Stimulated activated CD4-positive, alpha-beta T cell treated with anti-CD3 and anti-CD28 coated beads, Interleukin-12 subunit alpha, Interleukin-12 subunit beta, amount 100 ng/mL, for 4 hours (primary cell): Measurements from ENCODE around the gene FTSJ3.
"Not testable (repeated sequence)": the region's sequence is repeated elsewhere in the genome, so short reads cannot be mapped to it uniquely, and the experiment has no call there.

Experiments used
- DNase-seq: peaks from one replicate; pipeline ENCODE4 v3.0.0-alpha.2; 2020

Gene FTSJ3

DNA sequence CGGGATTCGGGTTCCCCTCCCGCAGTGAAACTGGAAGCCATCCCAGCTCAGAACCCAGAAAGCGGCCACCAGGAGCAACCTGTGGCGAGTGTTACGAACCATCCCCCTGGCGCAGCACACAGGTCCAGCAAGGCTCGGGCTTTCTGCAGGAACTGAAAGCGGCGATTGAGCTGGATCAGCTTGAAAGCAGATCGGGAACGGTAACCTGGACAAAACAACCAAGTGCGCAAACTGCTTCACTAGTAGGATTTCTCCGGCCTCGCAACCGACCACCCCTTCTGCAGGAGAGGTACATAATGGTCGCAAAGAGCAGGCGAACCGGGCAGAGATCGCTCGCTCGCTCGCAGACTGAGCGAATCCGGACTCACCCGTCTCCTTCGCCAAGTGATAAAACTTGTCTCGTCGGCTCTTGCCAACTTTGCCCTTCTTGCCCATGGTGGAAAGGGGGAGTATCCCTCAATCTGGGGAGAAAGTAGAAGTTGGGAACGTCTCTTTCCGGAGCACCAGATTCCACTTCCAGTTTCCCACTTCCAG lies 928 bp downstream of the FTSJ3 start:
- no peak for DNase-seq

DNA sequence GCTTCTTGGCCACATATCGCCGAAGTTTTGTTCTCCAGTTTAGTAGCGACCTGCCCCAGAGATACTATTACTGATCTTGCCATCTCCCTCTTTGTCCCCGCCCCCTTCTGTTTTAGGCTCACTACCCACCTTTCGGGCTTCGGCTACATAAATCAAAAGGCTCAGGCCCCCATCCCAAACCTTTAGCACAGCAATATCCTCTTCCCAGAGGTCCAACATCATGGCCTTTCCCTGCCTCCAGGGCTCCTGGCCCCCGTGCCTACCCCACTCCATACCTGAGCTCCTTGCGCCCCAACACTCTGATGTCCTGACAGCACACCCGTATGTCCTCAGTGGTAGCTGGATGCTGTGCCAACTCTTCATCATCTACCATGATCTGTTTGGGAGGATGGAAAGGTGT lies 3.1 kb downstream of the FTSJ3 start:
- DNase-seq, result no peak

DNA sequence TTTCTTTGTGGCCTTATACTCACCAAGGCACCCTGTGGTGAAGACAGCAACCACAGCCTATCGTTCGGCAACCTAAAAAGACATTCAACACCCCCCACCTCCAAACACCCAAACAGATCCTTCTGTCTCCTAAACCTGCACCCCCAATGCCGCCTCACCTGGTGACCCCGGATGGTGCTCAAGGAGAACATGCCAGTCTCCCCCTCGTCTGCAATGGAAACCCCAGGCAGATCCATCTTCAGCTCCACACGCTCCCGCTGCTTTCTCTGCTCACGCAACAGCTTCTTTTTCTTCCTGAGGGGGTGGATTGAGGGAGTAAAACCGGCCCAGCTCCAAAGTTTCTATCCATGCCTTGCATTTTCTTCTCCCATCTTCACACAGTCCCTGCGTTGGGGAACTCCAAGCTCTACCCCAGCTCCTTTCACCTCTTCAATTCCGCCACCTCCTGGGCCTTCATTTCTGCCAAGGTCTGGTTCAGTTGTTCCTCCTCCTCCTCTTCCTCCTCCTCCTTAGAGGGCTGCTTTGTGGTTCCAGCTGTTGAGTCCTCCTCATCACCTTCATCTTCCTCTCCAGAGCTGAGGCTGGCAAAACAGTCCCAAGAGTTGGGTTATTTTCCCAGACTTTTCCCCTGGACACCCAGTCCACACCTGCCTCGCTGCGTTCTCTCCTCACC lies 3.7 kb downstream of the FTSJ3 start:
- no peak for DNase-seq

DNA sequence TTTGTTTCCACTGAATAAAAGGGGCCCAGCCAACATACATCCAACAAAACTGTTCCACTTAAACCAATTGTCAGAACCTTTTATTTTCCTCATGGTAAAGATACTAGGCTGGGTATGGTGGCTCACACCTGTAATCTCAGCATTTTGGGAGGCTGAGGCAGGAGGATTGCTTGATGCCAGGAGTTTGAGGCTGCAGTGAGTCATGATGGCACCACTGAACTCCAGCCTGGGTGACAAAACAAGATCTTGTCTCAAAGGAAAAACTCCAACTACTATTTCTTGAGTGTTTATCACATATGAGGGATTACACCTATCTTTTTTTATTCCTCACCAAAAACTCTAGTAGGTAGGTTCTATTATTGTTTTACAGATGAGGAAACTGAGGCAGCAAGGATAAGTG lies 4.9 kb downstream of the FTSJ3 start:
- no peak for DNase-seq

DNA sequence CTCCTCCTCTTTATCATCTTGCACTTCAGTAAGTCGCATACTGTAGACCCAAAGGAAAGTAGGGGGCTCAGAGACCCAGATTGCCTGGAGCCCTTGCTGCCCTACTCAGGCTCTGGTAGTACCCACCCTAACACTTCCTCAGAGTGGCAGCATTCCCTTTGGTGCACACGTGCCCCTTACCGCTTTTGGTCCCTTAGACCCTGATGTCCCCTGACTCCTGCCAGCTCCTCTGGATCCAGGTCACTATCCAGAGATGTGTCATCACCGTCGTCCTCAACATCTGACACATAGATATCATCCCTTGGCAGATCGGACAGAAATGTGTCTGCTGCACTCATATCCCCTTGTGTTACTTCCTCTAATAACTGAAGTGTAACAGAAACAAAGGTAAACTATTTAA lies 5.7 kb downstream of the FTSJ3 start:
- no peak for DNase-seq

DNA sequence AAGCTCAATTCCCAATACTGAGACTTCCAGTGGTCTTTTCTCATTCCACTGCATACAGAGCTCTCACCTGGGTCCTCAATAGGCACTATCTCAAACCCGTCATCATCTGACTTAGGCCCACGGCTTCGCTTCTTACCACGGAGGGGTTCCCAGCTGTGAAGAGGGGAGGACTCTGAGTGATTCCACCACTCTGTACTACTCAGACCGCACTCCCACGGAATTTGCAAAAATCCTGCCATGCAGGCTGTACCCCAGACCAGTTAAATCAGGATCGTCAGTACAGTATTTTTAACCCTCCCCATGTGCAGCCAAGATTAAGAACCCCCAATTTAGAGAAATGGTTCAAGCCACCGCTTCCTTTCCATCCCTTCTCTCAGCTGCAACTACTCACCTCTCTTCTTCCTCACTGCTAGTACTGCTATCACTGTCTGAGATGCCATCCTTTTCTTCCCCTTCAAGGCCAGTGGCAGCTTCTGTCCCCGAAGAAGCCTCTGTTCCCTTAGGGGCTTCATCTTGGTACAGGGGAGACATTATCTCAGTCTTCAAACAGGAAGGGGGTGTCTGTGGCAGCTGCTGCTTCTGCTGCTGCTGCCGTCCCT lies 6.4 kb downstream of the FTSJ3 start:
- no peak for DNase-seq

DNA sequence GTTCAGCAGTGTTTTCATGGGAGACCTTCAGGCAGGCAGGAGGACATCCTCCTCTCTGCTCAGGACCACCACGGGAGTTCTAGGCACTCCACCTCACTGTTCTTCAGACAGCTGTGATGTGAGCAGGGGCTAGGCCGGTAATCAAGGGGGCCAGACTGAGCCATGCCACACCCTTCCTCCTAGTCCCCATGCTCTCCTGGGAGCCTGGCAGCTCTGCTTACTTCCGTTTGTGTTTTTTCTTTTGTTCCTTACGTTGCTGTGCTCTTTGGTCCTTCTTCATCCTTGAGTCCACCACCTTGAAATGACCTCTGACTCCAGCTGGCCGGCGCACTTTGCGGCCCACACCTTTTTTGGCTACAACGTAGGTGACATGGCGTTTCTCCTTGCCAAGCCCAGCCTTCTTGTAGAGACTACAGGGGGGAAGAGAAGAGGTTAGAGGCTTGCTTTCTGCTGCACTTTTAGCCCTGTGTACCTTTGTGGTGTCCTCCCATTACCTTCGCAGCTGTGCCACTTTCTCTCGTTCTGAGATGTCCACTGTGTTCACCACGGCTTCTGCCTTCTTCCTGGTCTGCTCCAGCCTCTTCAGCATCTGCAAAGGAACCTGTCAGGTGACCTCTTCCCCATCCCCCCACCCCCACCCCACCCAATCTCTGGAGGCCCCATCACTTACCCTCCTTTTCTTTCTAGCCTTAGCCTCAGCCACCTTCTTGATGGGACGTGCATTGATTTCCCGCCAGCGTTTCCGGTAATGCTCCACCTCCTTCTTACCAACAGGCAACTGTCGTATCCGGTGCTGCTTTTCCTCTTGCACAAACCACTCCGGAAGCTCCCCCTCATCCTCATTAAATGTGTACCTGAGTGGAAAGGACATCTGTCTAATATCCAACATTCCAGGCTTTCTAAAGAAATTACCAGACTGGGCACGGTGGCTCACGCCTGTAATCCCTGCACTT lies 7.6 kb downstream of the FTSJ3 start:
- no peak for DNase-seq

DNA sequence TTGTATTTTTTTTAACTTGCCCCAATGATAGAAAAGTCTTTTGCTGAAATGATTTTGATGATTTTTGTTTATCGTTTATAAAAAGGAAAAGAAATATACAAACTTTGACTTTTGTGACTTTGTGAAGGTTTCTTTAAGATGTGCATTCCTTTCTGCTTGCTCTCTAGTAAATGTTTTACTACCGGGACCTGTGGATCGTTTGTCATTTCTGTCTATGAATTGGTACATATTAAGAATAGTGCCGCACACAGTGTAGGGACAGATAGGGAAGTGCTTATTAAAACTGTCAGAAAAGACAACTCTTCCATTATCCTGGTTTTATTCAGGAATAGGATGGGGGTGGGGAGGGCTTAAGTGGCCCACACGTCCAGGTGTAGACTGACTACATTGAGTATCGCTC lies 8.3 kb downstream of the FTSJ3 start:
- no peak for DNase-seq

DNA sequence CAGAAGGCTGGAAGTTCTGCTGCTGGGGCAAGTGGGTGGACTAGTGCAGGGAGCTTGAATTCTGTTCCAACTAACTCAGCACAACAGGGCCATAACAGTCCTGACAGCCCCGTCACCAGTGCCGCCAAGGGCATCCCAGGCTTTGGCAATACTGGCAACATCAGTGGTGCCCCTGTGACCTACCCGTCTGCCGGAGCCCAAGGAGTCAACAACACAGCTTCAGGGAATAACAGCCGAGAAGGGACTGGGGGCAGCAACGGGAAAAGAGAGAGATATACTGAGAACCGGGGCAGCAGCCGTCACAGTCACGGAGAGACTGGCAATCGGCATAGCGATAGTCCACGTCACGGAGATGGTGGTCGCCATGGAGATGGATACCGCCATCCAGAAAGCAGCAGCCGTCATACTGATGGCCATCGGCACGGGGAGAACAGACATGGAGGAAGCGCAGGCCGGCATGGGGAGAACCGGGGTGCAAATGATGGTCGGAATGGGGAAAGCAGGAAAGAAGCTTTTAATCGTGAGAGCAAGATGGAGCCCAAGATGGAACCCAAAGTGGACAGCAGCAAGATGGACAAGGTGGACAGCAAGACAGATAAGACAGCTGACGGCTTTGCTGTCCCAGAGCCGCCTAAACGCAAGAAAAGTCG lies 9.6 kb downstream of the FTSJ3 start:
- DNase-seq, result no peak

DNA sequence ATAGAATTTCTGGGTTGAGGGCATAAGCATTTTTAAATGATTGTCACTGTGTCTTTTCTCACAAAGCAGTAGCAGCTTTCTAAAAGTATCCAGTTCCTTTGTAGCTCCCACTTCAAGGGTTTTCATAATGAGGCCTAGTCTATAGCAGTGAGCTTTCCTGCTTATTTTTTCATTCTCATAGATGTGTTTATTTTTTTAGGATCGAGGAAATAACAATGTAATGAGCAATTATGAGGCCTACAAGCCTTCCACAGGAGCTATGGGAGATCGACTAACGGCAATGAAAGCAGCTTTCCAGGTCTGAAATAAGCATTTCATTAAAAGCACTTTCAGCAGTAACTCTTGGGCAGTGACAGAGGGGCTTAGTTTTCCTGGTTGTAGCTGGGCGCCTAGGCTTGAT lies 10.8 kb downstream of the FTSJ3 start:
- no peak for DNase-seq

DNA sequence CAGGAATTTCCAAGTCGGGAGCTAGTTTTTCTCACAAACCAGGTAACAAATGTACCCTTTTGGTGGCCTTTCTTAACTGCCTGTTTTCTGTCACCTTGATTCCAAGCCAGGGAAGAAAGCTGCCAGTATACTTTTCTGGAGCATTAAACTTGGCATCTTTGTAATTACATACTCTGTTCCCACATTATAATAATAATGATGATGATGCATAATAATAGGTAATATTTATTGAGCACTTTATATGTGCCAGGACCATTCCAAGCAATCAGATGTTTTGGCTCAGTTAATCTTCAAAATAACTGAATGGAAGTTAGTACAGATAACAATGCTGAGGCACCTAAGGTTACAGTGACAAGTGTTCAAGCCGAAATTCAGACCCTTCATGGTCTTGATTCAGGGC lies 11.3 kb downstream of the FTSJ3 start:
- DNase-seq, result no peak

DNA sequence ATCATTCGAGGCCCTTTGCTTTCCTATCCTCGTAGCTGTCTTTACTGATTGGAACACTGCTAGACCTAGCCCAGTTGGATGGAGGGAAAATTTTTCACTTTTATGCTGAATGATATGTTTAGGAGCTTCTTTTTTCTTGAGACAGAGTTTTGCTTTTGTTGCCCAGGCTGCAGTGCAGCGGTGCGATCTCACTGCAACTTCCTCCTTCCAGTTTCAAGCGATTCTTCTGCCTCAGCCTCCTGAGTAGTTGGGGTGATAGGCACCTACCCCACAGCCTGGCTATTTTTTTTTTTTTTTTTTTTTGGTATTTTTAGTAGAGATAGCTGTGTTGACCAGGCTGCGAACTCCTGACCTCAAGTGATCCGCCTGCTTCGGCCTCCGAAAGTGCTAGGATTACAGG lies 17.5 kb downstream of the FTSJ3 start:
- no peak for DNase-seq

DNA sequence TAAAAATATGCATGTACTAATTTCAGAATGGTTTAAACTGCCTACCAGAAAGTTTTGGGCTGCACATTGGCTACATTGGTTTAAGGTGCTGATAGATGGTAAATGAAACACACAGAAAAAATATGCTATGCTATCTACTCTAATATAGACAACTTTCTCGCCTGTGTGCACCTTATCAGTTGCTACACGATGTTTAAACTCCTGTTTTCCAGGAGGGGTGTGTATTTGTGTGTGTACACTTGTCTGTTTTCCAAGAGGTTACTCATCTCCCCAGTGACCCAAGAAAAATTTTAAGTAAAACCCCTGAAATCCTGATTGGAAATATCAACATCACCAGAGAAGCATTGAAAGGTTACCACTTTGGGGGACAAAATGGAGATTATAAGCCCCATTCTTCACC lies 21.9 kb downstream of the FTSJ3 start:
- DNase-seq, result no peak

DNA sequence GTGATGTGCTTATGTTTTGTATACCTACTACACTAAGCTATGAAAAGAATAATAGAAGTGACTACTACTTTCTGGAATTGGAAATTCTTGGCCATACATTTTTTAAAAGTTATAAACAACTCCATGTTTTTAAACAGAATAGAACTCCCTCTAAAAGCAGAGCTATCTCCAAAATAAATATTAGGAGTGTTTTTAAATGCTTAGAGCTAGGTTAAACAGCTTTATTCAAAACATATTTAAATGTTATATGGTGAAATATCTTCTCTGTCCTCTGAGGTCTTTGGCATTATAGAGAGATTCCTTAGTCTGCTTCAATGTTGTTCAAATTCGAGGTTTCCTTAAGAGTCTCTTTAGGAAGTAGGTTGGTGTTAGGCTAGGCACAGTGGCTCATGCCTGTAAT lies 23.1 kb downstream of the FTSJ3 start:
- no peak for DNase-seq

DNA sequence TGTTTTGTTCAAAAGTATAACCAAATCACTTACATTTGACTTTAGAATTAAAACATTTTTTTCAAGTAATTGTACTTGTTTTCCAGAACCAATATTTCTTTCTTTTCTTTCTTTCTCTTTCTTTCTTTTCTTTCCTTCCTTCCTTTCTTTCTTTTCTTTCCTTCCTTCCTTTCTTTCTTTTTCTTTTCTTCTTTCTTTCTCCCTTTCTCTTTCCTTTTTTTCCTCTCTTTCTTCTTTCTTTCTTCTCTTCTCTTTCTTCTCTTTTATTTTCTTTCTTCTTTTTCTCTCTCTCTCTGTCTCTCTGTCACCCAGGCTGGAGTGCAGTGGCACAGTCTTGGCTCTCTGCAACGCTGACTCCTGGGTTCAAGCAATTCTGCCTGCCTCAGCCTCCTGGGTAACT lies 26.7 kb downstream of the FTSJ3 start:
- DNase-seq, result no peak

DNA sequence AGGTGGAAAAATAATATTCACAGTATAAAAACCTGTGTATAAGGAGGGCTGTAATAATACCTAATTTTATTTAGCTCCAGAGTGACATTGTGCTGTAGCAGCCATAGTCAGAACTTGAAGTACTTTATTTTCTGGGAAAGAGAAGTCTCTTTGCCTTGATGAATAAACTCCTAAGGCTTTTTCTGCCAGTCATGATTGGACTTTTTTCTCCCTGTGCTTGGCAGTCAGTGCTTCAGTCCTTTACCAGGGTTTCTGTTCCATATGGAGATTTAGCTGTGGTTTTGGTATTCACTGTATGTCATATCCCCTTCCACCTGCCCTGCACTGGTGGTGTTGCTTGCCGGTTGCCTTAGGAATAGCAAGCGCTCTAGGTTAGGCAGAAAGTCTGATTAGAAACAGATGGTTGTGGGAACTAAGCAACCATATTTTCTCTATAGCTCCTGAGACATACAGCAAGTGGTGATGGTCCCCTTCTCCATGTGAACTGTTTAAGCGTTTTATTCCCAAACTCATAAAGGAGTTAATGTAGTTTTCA lies 28.8 kb downstream of the FTSJ3 start:
- DNase-seq, result no peak

DNA sequence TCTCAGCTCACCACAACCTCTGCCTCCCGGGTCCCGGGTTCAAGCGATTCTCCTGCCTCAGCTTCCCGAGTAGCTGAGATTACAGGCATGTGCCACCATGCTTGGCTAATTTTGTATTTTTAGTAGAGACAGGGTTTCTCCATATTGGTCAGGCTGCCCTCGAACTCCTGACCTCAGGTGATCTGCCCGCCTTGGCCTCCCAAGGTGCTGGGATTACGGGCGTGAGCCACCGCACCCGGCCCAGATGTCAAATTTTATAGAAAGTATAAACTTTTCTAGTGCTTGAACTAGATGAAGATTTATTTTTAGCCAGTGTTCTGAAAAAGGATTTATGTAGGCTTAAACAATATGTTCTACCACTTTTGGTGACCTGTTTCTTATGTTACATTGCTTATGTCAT lies 31.1 kb downstream of the FTSJ3 start:
- DNase-seq, result not testable (repeated sequence)

DNA sequence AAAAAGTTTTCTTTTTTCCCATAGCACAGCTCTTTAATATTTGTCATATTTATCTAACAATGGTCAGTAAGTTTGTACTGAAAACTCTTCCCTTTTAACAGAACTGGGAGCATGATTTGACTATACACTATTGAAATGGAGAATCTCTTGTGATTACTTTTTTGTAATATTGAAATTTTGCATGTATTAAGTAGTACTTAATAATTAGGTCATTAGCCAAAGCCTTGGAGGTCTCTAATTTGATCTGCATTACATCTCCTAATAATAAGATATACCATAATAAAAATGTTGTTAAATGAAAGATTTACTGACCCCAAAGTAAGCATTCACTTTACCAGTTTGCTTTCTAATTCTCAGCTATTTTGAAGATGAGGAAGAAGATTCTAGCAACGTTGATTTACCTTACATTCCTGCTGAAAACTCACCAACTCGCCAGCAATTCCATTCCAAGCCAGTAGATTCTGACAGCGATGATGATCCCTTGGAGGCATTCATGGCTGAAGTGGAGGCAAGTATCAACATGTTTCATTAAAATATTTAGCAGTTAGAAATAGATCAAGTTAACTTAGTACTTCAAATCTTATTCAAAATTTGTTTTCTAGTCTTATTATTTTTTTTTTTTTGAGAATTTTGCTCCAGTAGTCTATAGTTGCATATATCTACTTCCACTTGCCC lies 35.3 kb downstream of the FTSJ3 start:
- DNase-seq, result no peak

DNA sequence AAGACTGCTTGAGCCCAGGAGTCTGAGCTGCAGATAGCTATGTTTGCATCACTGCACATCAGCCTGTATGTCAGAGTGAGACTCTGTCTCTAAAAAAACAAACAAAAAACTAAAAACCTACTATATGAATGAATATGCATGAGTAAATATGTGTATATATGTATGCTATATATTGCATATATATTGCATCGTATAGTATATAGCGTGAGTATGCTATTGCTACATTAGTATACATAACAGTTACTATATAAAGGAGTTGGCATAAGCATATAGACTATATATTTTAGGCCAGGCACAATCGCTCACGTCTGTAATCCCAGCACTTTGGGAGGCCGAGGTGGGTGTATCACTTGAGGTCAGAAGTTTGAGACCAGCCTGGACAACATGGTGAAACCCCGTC lies 37.4 kb downstream of the FTSJ3 start:
- DNase-seq, result no peak

DNA sequence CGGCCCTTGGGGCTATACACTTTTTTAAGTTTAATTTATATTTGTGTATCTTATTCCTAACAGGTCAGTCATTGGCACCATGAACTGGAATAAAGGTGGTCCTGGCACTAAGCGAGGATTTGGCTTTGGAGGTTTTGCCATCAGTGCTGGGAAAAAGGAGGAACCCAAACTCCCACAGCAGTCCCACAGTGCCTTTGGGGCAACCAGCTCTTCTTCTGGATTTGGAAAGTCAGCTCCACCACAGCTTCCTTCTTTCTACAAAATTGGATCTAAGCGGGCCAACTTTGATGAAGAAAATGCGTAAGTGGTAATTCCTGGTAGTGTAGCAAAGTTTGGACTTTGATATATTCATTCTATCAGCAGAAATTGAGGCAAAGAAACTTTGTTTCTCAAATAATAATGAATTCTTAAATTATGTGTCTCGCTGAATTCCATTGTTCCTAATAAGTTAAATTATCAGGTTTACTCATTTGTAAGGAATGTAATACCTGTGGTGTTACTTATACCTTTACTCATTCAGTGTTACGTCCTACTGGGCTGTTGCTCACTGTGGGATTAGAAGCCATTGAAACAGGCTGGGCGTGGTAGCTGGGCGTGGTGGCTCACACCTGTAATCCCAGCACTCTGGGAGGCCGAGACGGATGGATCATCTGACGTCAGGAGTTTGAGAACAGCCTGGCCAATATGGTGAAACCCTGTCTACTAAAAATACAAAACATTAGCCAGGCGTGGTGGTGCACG lies 40.3 kb downstream of the FTSJ3 start:
- DNase-seq, result no peak

DNA sequence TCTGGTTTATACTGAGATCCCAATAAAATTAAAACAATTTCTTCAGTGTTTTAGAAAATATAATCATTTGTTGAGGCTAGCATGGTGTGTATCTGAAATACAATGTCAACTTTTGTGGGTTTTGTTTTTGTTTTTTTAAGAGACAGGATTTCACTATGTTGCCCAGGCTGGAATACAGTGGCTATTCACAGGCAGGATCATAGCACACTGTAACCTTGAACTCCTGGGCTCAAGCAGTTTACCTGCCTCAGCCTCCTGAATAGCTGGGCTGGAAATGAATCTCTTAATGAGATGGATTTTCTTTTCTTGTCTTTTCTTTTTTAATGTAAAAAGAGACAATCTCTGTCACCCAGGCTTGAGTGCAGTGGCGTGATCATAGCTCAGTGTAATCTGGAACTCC lies 41.3 kb downstream of the FTSJ3 start:
- DNase-seq, result no peak

DNA sequence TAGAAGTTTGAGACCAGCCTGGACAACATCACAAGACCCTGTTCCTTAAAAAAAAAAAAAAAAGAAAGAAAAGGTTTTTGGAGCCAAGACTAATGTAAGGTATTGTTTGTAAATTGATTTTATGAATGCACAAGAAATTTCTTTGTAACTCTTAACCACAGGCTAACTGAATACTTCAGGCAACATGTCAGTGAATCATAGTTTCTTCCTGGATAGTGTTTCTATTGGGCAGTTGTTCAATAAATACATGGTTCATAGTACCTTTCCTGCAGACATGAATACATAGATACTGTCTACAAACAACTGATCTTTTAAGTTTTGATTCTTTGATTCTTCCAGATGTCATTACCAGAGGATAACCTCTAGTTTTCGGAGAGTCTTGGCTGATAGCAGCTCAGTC lies 41.9 kb downstream of the FTSJ3 start:
- no peak for DNase-seq
